ENCODE results near the gene ZNF474.
A peak's percentile ranks its signal among the peaks of the same experiment; 100 is the strongest.

ZNF474 gene

DNA sequence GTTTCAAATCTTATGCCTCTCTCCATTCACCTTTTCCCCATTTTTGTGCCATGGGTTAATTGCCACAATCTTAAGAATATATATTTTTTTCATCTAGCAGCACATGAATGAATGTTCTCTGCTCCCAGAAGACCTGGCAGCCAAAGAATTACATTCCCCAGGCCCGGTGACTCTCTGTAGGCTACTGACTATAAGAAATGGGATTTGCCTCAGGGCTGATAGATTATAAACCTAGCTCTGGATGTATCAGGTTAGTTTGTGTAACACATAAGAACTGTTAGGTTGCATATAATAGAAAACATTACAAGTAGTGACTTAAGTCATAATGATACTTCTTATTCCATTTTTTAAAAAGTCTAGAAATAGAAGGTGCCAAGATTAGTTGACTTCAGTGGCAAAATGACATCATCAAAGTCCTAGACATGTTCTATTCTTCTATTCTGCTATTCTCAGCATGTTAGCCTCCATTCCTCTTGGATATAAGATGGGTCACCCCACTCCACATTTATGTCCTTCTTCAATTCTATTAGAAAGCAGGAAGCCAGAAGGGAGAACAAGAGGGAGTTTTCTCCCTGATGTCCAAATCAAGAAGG, 10.9 kb upstream of the ZNF474 start:
- no peak for DNase-seq

GRCh38 chr5:122119205-122119604, 10.1 kb upstream of the ZNF474 start:
- no peak for DNase-seq

- no peak for DNase-seq
Measured at GRCh38 chr5:122120493-122120892, 8.9 kb upstream of the ZNF474 start.

DNA sequence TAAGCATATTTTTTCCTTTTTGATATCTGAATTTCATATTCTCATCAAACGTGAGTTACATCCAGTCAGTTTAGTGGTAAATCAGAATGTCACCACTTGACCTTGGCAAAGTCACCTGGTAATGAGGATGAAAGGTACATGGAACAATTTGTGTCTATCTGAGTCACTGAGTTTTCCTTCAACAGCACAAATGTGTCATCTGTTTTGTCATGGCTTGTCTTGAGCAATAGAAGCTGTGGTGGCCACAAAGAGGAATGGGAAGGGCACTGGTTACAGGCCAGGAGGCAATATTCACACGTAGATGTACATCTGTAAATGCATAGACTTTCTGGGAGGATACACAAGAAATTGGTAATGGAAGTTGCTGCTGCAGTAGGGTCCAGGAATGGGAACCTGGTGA, 8.4 kb upstream of the ZNF474 start:
- no peak for DNase-seq

DNA sequence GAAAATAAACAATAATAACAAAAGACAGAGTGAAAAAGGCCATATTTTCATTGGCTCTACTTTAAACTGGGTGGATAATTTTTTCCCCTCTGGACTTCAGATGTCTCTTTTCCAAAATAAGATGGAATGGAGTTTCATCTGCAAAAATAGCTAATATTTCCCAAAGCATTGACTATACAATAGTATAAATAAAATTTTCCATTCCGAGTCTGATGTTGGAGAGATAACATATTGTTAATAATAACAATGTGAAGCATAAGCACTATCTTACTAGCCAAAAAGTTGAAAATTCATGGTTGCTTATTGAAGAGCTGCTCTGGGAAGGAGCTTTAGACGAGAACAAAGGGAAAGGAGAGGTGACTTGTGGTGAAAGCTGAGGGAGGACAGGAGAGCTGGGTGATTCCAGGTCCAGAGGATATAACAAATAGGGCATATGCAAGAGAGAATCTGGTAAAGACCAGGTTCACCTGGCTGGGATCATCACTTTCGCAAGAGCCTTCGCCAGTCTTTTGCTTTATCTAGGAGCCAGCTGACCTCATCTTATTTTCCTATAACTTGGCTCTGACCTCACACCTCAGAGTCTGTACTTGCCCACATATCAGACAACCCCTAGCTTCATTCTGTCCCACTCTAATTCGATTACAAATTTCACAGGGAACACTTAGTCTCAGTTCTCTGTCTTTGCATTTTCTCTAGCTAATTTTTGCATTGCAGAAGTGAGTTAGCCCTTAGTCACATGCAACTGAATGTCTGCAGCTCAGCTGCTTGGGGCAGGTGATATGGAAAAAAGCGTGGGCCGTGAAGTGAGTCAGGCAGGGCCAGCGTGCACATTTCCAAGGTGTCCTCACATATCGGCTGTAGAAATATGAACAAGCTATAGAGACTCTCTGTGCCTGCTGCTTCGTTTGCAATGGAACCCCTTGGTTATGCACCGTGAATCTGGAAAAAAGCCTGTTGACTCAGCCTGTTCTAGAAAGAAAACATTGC, 7.6 kb upstream of the ZNF474 start:
- peak in 4 of 56 donors; percentile 8 to 19 (median 16) for DNase-seq

DNA sequence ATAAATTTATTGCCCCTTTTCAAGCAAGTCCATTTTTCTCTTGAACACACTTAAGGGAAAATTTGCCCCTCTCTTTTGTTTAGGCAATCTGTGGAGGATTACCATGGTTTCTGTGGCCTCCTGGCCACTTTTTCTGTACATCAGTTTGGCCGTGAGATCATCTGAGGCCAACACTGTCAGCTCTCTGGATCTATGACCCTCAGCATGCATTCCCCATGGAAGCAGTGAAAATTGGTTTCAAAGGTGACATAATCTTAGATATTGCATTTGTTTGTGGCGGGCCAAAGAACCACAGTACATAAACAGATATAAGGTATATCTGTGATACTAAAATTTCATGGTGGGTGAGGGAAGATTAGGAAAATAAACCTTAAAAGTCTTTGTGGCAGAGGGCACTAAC, 4.6 kb upstream of the ZNF474 start:
- DNase-seq: no peak

DNA sequence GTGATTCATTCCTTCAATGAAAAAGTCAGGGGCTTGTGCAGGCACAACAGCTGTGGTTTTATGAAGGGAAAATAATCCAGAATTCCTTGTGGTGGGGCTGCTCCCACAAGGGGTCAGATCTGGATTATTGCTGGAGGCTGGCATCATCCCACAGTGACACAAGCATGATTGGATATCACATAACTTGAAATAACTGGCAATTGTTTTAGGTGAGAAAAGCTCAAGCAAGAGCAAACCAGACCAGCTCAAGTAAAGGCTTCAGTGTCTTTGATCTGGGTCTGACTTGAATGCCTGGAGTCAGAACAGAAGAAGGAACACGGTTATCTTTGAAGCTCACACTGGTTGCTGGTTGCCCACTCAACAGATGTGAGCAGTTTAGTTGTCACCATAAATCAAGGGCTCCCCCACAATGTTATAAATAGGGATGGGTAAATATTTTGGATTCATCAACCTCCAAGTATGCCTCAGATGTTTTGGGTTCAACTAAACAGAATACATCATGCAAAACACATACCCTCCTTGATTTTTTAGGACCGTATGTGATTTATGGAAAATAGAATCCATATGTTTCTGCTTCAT, 3.1 kb upstream of the ZNF474 start:
- peak in 1 of 56 donors; percentile 7 for DNase-seq

GRCh38 chr5:122126756-122127321, 2.5 kb upstream of the ZNF474 start:
- DNase-seq: peak in 15 of 56 donors; percentile 6 to 33 (median 16)

GRCh38 chr5:122130152-122130551, 806 bp downstream of the ZNF474 start:
- DNase-seq: no peak

- DNase-seq: no peak
Measured at GRCh38 chr5:122137702-122138101, 8.4 kb downstream of the ZNF474 start.

GRCh38 chr5:122138356-122138755, 9.0 kb downstream of the ZNF474 start:
- DNase-seq: no peak

DNA sequence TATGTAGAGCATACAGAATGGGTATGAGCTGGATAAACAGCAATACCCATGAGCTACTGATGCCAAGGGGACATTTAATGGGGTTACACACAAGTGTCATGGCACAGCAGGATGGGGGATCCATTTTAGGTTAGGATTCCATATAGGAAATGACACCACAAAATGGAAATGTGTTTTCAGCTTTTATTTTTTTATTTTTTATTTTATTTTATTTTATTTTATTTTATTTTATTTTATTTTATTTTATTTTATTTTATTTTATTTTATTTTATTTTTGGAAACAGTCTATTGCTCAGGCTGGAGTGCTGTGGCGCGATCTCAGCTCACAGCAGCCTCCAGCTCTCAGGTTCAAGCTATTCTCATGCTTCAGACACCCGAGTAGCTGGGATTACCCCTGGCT, 11.6 kb downstream of the ZNF474 start:
- DNase-seq: no peak

- DNase-seq: no peak
Measured at GRCh38 chr5:122141751-122142150, 12.4 kb downstream of the ZNF474 start.

DNA sequence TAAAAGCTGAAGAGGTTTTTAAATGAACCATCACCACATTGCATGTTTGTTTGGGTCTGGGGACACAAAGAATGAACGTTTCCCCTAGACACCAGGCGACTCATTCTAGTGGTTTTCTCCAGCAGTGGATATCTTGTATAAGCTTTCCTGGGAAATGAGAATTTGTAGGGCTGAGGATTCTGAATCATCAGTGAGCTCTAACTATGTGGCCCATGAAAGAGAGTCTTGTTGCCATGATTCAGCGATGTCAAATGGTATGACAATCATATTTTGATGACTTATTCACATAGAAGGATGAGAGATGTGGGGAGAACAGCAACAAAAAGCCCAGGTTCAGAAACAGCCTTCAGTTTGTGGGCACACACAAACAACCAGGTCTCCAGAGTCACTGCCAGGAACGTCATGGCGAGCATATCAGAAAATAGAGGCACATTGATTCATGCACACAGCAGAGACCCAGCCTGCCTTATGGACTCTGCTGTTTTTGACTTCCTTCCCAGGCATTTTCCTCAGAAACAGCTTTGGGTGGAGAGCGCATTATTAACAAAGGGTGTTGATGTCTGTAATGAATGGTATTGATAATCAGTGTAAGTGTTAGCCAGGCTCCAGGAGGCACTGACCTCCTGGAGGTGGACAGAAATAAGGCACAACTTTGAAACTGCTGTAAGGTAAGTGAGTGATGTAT, 13.3 kb downstream of the ZNF474 start:
- DNase-seq: no peak

DNA sequence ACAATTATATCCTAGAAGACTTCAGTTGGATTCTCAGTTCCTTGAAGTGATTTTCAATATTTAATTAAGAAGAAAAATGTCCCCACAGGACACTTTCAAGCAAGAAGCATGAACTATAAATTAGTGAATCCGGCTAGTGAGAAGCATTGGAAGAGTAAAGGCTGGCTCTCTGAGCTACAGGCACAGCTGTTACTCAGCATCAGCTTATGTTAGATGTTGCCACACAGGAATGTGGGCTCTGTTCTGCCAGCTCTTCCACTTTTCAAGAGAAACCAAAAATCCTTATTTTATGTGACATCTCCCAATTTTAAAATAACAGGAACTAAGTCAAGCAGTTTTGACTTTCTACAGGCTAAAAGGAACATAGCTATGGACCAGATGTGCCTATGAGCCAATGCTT, 14.9 kb downstream of the ZNF474 start:
- DNase-seq: no peak

DNA sequence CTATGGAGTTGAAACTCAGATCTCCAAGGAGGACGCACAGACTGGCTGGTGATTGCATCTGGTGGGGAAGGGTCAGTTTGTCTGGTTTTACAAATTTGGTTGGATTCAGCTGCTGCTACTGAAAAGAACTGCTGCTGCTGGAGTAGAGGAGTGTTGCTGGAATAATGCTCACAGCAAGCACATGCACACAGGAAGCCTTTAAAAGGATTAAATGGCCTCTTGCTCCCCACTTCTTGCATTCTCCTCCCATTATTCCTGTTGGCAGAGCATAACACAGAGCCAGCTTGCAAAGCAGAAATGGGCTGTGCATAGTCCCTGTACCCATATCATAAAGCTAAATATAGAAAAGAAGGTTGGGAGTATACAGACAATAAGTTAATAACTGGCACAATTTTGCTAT, 16.6 kb downstream of the ZNF474 start:
- DNase-seq: no peak

DNA sequence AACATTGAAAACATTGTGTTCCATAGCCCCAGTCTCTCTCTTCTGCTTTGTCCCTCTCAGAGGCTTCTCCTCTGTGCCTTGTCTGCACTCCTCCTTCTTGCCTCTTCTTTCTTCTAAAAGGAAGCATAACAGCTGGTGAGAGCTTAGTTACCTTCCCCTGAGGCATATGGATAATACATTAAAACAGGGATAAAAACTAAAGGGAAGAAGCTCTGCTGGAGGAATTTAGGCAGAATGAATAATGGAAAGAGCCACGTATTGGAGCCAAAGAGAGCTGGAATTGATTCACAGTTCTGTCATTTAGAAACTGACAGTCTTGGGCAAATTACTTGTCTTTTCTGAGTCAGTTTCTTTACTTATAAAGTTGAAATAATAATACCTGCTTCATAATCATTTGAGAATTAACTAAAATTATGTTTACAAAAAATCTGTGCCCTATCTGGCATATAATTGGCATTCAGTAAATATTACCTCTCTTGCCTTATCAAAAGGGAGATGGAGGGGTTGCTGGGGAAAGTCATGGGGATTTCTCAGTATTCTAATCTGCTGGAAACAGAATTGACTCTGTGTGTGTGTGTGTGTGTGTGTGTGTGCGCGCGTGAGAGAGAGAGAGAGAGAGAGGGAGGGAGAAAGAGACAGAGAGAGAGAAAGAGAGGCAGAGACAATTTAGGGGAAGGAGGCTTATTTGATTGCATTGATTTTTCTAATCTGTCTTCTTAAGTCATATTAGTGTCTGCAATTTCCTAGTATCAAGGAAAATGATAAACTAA, 20.2 kb downstream of the ZNF474 start:
- no peak for DNase-seq

DNA sequence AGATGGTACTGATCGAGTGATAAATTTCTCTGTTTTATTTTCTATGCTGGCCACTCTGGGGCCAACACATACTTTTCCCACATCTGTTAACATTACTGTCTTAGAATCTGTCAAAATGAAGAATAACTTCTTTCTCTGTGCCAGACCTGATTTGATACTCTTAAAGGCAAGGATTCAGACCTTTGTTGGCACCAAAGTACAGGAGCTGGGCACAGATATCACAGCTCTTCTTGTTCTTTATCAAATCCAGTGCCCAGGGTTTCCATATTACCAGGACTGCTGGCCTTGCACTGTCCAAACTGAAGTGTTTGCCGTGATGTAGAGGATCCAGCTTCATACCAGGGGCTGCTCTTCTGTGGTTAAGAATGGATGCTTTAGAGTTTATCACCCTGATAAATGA, 20.9 kb downstream of the ZNF474 start:
- DNase-seq: no peak

DNA sequence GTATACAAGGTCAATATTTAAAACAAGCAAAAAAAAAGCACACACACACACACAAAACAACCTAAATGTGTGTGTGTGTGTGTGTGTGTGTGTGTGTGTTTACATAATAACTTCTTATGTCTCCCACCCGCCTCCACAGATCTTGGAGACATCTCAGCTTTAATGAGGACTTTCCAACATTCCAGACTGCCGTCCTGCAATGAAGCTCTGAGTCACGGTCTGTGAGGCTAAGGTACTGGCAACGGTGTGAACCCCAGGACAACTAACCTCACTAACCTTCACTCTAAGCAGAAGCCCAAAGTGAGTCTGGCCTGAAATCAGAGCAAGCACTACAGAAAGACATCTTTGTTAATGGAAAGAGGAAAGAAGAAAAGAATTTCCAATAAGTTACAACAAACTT, 22.3 kb downstream of the ZNF474 start:
- DNase-seq: no peak

DNA sequence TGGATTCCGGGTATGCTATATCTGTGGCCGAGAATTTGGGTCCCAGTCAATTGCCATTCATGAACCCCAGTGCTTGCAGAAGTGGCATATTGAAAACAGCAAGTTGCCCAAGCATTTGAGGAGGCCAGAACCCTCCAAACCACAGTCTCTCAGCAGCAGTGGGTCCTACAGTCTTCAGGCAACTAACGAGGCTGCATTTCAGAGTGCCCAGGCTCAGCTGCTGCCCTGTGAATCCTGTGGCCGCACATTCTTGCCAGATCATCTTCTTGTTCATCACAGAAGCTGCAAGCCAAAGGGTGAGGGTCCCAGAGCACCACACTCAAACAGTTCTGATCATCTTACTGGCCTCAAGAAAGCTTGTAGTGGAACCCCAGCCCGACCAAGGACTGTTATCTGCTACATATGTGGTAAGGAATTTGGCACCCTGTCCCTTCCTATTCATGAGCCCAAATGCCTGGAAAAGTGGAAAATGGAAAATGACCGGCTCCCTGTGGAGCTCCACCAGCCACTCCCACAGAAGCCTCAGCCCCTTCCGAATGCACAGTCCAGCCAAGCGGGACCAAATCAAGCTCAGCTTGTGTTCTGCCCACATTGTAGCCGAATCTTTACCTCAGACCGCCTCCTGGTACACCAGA, 23.0 kb downstream of the ZNF474 start:
- DNase-seq: no peak

Data from amygdala (tissue), 56 donors.